CD4-positive, alpha-beta T cell treated with Interleukin-1 beta for 1 hour (primary cell): ENCODE results near the gene VPS37B.
A peak's percentile ranks its signal among the peaks of the same experiment; 100 is the strongest.
"Not testable (repeated sequence)": the region's sequence is repeated elsewhere in the genome, so short reads cannot be mapped to it uniquely, and the experiment has no call there.

Source experiments
- DNase-seq, 2 donors: peaks; one replicate each; pipeline ENCODE4 v3.0.0-alpha.2; 2020 to 2022

Gene VPS37B

DNA sequence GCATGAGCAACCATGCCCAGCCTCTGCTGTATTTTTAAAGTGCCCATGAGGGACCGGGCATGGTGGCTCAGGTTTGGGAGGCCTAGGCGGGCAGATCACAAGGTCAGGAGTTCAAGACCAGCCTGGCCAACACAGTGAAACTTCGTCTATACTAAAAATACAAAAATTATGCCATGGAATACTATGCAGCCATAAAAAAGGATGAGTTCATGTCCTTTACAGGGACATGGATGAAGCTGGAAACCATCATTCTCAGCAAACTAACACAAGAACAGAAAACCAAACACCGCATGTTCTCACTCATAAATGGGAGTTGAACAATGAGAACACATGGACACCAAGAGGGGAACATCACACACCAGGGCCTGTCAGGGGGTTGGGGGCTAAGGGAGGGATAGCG is 9.3 kb upstream of the VPS37B start:
- DNase-seq, result not testable (repeated sequence)

- no peak for DNase-seq
These were observed 7.7 kb upstream of the VPS37B start for GRCh38 chr12:122903693-122904034.

- DNase-seq, result no peak
These were observed 7.1 kb upstream of the VPS37B start for GRCh38 chr12:122902854-122903692.

GRCh38 chr12:122899887-122900286 is 4.0 kb upstream of the VPS37B start:
- DNase-seq, result no peak

- DNase-seq, result no peak
These were observed 738 bp upstream of the VPS37B start for GRCh38 chr12:122896662-122897061.

GRCh38 chr12:122895320-122895703 is 612 bp downstream of the VPS37B start:
- DNase-seq, result no peak

DNA sequence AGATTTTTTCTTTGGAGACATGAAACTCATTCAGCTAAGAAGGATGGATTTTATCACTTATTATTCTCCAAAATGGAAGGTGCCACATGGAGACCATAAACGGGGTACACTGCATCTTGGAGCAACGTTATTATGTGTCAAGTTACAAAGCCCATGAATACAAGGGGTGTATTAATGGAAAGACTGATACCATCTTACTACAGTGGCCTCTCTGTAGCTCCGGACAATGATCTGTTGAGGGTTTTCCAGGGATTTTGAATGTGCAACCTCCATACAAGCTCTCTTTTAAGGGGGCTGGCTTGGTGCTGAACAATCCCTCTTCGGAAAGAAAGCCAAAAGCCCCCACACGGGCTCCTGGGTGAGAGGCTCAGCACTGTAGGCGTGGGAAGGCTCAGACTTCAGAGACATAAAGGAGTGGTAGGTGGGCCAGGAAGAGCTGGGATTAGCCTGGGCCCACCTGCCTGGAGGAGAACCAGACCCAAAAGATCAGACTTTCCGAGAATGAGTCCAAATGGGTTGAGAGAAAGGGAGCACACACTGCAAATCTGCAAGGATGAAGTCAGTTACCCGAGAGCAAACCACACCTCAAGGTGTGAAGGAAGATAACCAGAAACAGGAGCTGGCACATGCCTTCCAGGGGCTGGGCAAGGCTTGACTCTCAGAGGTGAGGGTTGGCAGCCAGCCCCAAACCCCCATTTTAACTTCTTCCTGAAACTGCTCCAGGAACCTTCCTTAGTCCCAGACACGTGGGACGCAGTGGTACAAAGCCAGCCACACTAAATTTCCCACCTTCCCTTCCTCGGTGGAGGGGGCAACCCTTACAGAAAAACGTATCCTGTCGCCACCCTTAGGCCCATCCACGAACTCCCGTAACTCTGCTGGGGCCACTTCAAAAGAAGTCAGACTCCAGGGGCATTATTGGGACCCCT is 1.5 kb downstream of the VPS37B start:
- DNase-seq, result peak in 1 of 2 donors; percentile 46

DNA sequence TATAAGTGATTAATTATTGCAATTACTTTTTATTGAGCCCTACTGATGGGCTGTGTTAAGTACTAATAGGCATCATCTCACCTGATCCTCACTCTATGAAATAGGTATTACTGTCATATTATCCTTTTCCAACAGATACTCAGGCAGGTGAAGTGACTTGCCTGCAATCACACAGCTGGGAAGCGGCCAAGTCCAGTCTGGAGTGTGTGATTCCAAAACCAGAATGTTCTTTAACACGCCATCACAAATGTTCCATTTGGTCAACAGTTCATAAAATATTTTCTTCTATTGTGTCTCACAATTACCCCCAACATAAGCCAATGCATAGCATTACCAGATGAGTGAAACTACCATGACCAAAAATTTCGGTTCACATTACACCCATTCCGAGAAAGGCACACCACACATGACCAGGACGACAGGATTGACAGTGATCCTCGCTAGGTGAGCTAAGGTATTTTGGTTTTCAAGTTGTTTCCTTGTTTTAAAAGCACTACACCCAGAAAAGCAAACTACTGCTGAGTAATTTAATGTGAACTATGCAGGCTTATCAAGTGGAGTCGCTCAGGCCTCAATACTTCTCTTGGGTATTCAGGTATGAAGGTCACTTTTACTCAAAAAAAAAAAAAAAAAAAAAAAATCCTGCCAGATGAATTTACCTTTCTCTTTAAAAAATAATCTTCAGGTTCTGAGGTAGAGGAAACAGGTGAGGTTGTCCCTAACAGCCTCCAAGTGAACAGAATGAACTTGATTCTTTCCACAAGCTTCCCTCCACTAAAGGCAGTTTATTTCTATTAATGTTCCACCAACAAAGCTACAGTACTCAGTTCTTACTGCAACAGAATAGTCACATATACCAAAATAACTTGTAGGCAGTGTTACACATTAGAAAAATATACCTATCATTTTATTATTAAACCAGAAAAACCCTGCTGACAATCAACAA is 2.4 kb downstream of the VPS37B start:
- no peak for DNase-seq

DNA sequence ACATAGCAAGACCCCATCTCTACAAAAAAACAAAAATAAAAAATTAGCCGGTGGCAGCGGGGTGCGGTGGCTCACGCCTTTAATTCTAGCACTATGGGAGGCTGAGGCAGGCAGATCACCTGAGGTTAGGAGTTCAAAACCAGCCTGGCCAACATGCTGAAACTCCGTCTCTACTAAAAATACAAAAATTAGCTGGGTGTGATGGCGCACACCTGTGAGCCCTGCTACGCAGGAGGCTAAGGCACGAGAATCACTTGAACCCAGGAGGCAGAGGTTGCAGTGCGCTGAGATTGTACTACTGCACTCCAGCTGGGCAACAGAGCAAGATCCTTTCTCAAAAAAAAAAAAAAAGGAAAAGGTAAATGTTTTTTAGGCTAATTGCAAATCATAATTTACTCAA is 3.2 kb downstream of the VPS37B start:
- not testable (repeated sequence) for DNase-seq

GRCh38 chr12:122891661-122892525 is 4.0 kb downstream of the VPS37B start:
- no peak for DNase-seq

- no peak for DNase-seq
These were observed 6.0 kb downstream of the VPS37B start for GRCh38 chr12:122889761-122890520.

GRCh38 chr12:122888232-122888752 is 7.6 kb downstream of the VPS37B start:
- peak; percentile 80 to 82 for DNase-seq

DNA sequence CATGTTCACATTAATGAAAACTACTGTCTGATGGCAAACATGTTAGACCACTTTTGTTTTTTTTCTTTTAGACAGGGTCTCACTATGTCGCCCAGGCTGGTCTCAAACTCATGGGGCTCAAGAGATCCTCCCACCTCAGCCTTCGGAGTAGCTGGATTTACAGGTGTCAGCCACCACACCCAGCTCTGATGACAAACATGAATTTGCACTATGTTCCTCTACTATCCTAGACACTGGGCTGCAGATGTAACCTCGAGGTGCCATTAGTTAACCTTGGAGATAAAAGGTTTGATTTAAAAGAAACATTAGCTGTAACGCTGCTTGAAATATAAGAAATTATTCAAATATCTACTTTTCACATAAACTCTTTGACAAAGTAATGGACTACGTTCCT is 8.1 kb downstream of the VPS37B start:
- no peak for DNase-seq

GRCh38 chr12:122886851-122887818 is 8.8 kb downstream of the VPS37B start:
- DNase-seq, result peak in 1 of 2 donors; percentile 56

GRCh38 chr12:122886161-122886560 is 9.8 kb downstream of the VPS37B start:
- DNase-seq, result no peak

GRCh38 chr12:122884860-122885259 is 11.1 kb downstream of the VPS37B start:
- DNase-seq, result no peak

DNA sequence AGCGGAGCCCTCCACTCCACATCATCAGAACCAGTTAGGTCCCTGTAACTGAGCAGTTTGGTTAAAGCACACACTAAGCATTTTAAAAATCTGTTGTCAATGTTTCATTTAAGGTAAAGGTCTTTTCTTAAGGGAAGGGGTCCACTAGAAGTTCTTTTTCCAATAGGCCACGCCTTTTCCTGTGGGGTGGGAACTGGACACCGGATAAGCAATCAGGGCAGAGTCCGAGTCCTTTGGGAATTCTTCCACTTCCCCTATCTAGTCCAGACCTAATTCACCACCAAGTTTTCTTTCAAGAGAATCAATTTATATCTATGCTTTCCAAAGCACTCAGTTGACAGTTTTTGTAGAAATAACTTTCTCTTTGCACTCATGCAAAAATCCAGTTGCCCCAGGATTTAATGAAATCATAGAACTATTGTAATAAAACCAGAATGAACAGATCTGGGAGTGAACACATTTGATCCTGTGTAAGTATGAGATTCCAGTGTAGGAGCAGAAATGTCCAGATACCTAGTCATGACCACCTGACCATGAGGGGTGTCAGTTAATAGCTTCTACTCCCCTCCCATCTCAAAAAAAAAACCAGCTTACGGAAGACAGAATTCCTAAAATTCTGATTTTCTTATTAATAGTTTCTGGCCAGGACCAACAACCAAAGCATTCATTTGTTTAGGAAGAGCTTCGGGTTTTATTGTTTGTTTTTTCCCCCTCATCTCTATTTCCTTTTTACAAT is 11.7 kb downstream of the VPS37B start:
- DNase-seq, result no peak

DNA sequence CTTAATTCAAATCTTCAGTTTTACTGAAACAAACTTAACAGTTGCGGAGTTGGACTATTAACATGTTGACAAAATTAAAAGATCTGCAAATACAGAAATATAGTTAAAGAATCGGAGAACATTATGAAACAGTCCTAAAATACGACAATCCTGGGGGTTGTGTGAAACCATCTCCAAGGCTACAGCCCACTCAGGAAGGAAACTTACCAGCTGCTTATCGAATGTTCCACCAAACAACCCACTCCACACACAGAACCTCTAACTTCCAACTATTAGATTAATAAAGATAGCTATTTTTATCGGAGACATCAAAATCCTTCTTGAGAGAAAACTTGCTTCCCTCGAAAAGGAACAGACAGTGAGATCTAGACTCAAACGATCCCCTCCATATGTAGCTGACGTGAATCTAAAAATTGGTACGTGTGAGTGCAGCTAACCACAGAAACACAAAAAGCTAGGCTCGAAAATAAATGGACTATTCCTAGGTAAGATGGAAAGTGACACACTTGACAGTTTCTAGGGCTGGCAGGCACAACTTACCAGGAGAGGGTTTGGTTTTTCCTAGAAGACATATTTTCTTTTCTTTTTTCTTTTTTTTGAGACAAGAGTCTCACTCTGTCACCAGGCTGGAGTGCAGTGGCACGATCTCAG is 12.9 kb downstream of the VPS37B start:
- DNase-seq, result no peak
